Effector memory CD8-positive, alpha-beta T cell (primary cell): ENCODE results near the gene SNORC.

Experiments used
- ATAC-seq: fragments of 150-1000 bp; cut with Tn5 transposase; replicated peaks from 2 replicates; pipeline ENCODE4 v1.10.0; 2021; ENCODE audit warnings: mild to moderate bottlenecking, moderate library complexity
- DNase-seq, 3 experiments: peaks; one replicate each; pipeline ENCODE4 v3.0.0; 2021
- H3K27ac Mint-ChIP-seq, 2 donors: one replicate each; pipeline ENCODE4 v1.8.0; 2022; ENCODE audit warnings: mild to moderate bottlenecking in 2 of 2, mixed read lengths in 2 of 2, moderate library complexity in 2 of 2
- H3K27me3 Mint-ChIP-seq, 2 donors: one replicate each; pipeline ENCODE4 v1.8.0; 2022; ENCODE audit warnings: mixed read lengths in 2 of 2
- H3K36me3 Mint-ChIP-seq: one replicate; pipeline ENCODE4 v1.8.0; 2022; ENCODE audit warnings: mild to moderate bottlenecking, moderate library complexity, mixed read lengths; ENCODE audit not compliant: insufficient read depth
- H3K4me1 Mint-ChIP-seq, 2 donors: one replicate each; pipeline ENCODE4 v1.8.0; 2022; ENCODE audit warnings: low read depth in 2 of 2, mixed read lengths in 2 of 2
- H3K4me3 Mint-ChIP-seq, 2 donors: one replicate each; pipeline ENCODE4 v1.8.0; 2022; ENCODE audit warnings: mild to moderate bottlenecking in 2 of 2, mixed read lengths in 2 of 2, moderate library complexity in 2 of 2
- H3K9me3 Mint-ChIP-seq, 2 donors: one replicate each; pipeline ENCODE4 v1.8.0; 2022; ENCODE audit warnings: mixed read lengths in 2 of 2

Gene SNORC

GRCh38 chr2:232888839-232889529, 18.9 kb downstream of the SNORC start:
- ATAC-seq, result no peak
- no peaks in the 10 kb centered on the region for H3K36me3 Mint-ChIP-seq
- H3K27ac Mint-ChIP-seq, result no peak overlapping the region

GRCh38 chr2:232889876-232890401, 19.9 kb downstream of the SNORC start:
- no peak overlapping the region for H3K27ac Mint-ChIP-seq
- ATAC-seq (no peak), DNase-seq (no peak)
- H3K4me1 Mint-ChIP-seq, result peaks cover 0 to 2% of the 10 kb centered on the region in 2 donors
- H3K27me3 Mint-ChIP-seq, result peaks cover 31 to 41% of the 10 kb centered on the region in 2 donors
- H3K36me3 Mint-ChIP-seq, result peaks cover 3% of the 10 kb centered on the region
- H3K9me3 Mint-ChIP-seq, result no peaks in the 10 kb centered on the region
- no peak overlapping the region for H3K4me3 Mint-ChIP-seq

More at GRCh38 chr2:232888839-232889529, 18.9 kb downstream of the SNORC start:
- peaks cover 0 to 2% of the 10 kb centered on the region in 2 donors for H3K4me1 Mint-ChIP-seq
- H3K27me3 Mint-ChIP-seq, result peaks cover 31 to 45% of the 10 kb centered on the region in 2 donors
- DNase-seq, result no peak
- H3K9me3 Mint-ChIP-seq, result no peaks in the 10 kb centered on the region
- no peak overlapping the region for H3K4me3 Mint-ChIP-seq

DNA sequence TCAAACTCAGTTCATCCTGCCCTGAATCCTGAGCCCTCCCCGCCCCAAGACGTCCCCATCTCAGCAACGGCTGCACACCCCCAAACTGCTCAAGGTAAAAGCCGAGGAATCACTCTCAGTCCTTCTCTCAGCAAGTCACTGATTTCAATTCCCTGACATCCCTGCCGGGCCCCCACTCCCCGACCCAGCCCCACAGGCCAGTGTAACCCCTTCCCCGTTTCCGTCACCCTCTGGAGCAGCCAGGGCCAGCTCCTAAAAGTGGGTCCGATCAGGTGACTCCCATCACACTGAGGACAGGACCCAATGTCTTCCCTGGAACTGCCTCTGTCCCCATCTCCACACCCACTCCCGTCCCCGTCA, 20.5 kb downstream of the SNORC start:
- ATAC-seq (no peak), DNase-seq (no peak)
- Mint-ChIP-seq H3K9me3 (no peaks in the 10 kb centered on the region), H3K27me3 (peaks cover 31 to 41% of the 10 kb centered on the region in 2 donors), H3K4me1 (peaks cover 0 to 2% of the 10 kb centered on the region in 2 donors), H3K27ac (no peak overlapping the region), H3K4me3 (no peak overlapping the region), H3K36me3 (peaks cover 3% of the 10 kb centered on the region)

- H3K4me3 Mint-ChIP-seq, result no peak overlapping the region
- H3K9me3 Mint-ChIP-seq, result no peaks in the 10 kb centered on the region
- peaks cover 0 to 2% of the 10 kb centered on the region in 2 donors for H3K4me1 Mint-ChIP-seq
- DNase-seq, result no peak
- H3K27ac Mint-ChIP-seq, result no peak overlapping the region
- peaks cover 31 to 41% of the 10 kb centered on the region in 2 donors for H3K27me3 Mint-ChIP-seq
- no peak for ATAC-seq
- H3K36me3 Mint-ChIP-seq, result peaks cover 3% of the 10 kb centered on the region
Observed at GRCh38 chr2:232890896-232891601, 21.0 kb downstream of the SNORC start.

GRCh38 chr2:232891621-232892071, 21.6 kb downstream of the SNORC start:
- H3K36me3 Mint-ChIP-seq, result peaks cover 3% of the 10 kb centered on the region
- H3K27ac Mint-ChIP-seq, result no peak overlapping the region
- no peak overlapping the region for H3K4me3 Mint-ChIP-seq
- no peaks in the 10 kb centered on the region for H3K9me3 Mint-ChIP-seq
- peaks cover 0 to 2% of the 10 kb centered on the region in 2 donors for H3K4me1 Mint-ChIP-seq
- DNase-seq (no peak), ATAC-seq (no peak)
- peaks cover 31 to 41% of the 10 kb centered on the region in 2 donors for H3K27me3 Mint-ChIP-seq

DNA sequence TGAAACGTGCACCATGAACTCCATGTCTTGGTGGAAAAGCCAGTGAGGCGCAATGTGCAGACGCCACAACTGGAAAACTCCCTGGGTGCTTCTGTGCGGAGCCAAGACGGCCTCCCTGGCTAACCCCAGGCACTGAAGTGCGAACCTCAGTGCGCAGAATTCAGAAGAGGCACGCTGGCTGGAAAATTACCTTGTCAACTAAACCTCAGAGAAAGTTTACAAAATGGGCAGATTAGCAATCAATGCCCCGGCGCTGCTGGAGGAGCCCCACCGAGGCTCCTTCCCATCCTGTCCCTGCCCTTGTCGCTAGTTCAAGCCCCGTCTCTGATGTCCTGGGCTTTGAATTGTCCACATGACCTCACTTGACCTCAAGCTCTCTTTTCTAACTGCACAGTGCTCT, 22.2 kb downstream of the SNORC start:
- Mint-ChIP-seq H3K4me1 (peaks cover 0 to 2% of the 10 kb centered on the region in 2 donors), H3K36me3 (peaks cover 3% of the 10 kb centered on the region), H3K9me3 (no peaks in the 10 kb centered on the region), H3K27me3 (peaks cover 31 to 41% of the 10 kb centered on the region in 2 donors), H3K27ac (no peak overlapping the region), H3K4me3 (no peak overlapping the region)
- ATAC-seq (no peak), DNase-seq (no peak)

- H3K27ac Mint-ChIP-seq, result no peak overlapping the region
- ATAC-seq (no peak), DNase-seq (no peak)
- peaks cover 3% of the 10 kb centered on the region for H3K36me3 Mint-ChIP-seq
- H3K4me1 Mint-ChIP-seq, result peaks cover 0 to 2% of the 10 kb centered on the region in 2 donors
- H3K27me3 Mint-ChIP-seq, result peaks cover 31 to 41% of the 10 kb centered on the region in 2 donors
- H3K9me3 Mint-ChIP-seq, result no peaks in the 10 kb centered on the region
- H3K4me3 Mint-ChIP-seq, result no peak overlapping the region
Observed at GRCh38 chr2:232892843-232893242, 22.8 kb downstream of the SNORC start.

DNA sequence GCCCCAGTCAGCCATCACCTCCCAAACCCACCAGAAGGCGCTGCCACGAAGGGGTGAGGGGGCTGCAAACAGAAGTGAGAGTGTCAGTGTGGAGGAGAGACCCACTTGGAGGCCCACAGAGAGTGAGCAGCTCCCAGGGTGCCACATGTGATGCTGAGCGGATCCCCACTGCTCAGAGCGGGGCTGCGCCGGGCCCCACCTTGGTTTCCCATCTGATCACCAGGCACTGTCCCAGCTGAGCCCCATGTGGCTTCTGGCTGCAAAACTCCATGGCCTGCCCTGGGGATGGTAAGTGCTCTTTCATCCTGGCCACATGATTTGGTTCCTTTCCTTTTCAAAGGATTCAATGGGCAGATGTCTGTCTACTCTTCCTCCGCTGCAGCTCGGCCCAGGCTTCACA, 23.8 kb downstream of the SNORC start:
- H3K27ac Mint-ChIP-seq, result no peak overlapping the region
- H3K36me3 Mint-ChIP-seq, result peaks cover 3% of the 10 kb centered on the region
- ATAC-seq (no peak), DNase-seq (no peak)
- H3K4me1 Mint-ChIP-seq, result peaks cover 0 to under 1% of the 10 kb centered on the region in 2 donors
- no peaks in the 10 kb centered on the region for H3K9me3 Mint-ChIP-seq
- H3K4me3 Mint-ChIP-seq, result no peak overlapping the region
- peaks cover 31 to 41% of the 10 kb centered on the region in 2 donors for H3K27me3 Mint-ChIP-seq

DNA sequence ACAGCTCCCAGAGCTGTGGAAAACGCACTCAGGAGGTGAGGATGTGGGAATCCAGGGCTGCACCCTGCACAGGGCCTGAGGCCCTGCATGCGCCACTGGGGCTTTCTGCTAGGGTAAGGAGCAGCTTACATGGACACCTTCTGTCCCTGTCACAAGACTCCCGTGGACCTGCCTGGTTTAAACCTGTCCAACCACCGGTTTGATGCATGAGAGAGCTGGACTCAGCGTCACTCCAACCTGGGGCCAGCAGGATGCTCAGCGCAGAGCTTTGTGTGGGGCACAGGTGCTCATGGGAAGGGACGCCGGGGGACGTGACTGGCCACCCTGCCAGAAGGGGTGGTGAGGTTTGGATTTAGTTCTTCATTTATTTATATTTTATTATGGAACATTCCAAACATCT, 24.2 kb downstream of the SNORC start:
- Mint-ChIP-seq H3K36me3 (peaks cover 3% of the 10 kb centered on the region), H3K4me1 (no peaks in the 10 kb centered on the region), H3K4me3 (no peak overlapping the region), H3K27ac (no peak overlapping the region), H3K27me3 (peaks cover 31 to 40% of the 10 kb centered on the region in 2 donors), H3K9me3 (no peaks in the 10 kb centered on the region)
- ATAC-seq, result no peak
- DNase-seq, result no peak

DNA sequence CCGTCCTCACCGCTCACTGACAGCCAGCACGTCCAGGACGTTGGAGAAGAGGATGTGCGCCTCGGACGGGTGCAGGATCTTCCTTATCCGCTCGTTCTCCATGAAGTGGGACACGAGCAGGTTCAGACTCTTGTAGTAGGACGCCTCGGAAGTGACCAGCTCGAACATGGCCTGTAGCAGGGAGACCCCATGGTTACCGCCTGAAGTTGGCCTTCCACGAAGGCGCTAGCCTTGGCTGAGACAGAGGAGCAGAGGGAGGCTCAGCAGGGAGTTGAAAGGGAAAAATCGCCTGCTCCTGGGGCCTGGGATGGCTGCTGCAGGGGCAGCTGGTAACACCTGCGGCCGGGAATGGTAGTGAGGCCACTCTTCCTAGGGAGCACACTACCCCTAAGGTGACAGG, 24.7 kb downstream of the SNORC start:
- Mint-ChIP-seq H3K4me3 (no peak overlapping the region), H3K36me3 (peaks cover 3% of the 10 kb centered on the region), H3K27ac (no peak overlapping the region), H3K4me1 (no peaks in the 10 kb centered on the region), H3K27me3 (peaks cover 31 to 35% of the 10 kb centered on the region in 2 donors), H3K9me3 (no peaks in the 10 kb centered on the region)
- ATAC-seq (no peak), DNase-seq (no peak)

DNA sequence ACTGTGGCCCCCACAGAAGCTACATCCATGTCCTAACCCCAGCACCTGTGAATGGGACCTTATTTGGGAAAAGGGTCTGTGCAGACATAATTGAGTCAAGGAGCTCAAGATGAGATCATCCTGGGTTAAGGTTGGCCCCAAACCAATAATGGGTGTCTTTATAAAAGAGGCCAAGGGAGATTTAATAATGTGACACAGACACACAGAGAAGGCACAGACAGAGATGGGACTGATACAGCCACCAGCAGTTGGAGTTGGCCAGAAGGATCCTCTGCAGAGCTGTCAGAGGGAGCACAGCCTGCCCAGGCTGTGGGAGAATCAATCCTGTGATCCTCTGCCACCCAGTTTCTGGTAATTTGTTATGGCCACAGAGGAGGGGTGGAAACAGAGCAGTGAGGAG, 26.0 kb downstream of the SNORC start:
- H3K27ac Mint-ChIP-seq, result no peak overlapping the region
- peaks cover 3% of the 10 kb centered on the region for H3K36me3 Mint-ChIP-seq
- no peaks in the 10 kb centered on the region for H3K4me1 Mint-ChIP-seq

GRCh38 chr2:232896720-232897597, 26.9 kb downstream of the SNORC start:
- no peak for DNase-seq
- Mint-ChIP-seq H3K36me3 (peaks cover 3% of the 10 kb centered on the region), H3K4me1 (no peaks in the 10 kb centered on the region), H3K9me3 (no peaks in the 10 kb centered on the region), H3K27me3 (peaks cover 12 to 13% of the 10 kb centered on the region in 2 donors), H3K27ac (no peak overlapping the region), H3K4me3 (no peak overlapping the region)
- no peak for ATAC-seq

More for the DNA sequence above, 26.0 kb downstream of the SNORC start:
- H3K9me3 Mint-ChIP-seq, result no peaks in the 10 kb centered on the region
- no peak for ATAC-seq
- peaks cover 20 to 22% of the 10 kb centered on the region in 2 donors for H3K27me3 Mint-ChIP-seq
- no peak overlapping the region for H3K4me3 Mint-ChIP-seq
- DNase-seq, result no peak
